RPMI8226 (cell line): ENCODE measurements around the gene GNAS.
A peak's percentile ranks its signal among the peaks of the same experiment; 100 is the strongest.

Experiments
- DNase-seq: peaks from one replicate; pipeline ENCODE4 v3.0.0-alpha.2; 2015

GNAS gene

GRCh38 chr20:58900397-58900796 lies 47.9 kb downstream of the GNAS start:
- DNase-seq, result no peak

DNA sequence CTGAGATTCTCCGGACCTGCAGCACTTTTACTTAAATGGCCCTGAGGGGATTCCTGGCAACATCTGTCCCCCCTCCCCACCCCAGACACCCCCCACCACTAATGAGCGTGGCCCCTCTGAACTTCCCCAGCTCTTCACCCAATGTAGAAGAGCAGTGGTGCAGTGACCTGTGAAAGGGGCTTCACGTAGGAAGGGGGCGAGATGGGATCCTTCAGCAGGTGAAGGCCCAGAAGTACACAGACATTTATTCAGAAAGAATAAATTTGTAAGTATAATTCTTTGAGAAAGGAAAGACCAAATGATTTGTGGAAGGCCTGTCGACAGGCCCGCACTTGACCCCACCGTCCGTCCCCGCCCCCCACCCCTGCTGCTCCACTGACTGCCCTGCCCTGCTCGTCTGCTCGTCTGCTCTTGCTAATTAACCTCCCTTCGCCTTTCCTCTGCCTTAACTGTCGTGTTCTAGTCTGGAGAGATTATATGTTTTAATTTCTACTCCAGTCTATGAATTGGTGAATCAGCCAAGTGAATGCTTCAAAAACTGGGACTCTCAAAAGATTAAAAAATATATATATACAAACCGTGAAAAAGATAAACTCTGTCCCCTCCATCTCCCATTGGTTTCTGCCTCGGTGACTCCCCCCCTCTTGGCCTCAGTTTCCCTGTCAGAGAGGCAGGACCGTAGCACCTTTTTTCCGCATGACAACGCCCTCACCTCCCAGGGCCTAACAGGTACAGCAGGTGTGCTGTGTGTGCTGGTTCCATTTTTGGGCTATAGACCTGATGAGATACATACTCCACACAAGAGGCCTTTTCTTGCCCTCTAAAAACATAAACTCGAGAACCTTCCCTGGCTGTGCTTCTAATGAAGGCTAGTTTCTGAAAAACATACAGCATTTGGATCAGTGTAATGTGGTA lies 49.2 kb downstream of the GNAS start:
- DNase-seq, result no peak

GRCh38 chr20:58903614-58904013 lies 51.1 kb downstream of the GNAS start:
- DNase-seq, result no peak

DNA sequence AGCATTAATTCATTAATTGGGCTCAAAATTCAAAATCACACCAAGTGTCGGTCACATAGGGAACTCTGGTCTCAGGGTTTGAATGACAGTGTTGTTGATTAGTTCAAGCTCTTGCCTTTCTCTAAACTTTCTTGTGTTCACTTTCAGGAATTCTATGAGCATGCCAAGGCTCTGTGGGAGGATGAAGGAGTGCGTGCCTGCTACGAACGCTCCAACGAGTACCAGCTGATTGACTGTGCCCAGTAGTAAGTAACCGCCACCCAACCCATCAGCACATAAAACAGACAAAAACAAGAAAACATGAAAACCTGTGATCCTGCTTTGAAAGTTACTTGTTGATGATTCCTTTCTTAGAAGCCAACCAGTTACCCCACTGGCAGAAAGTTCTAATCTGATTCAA lies 52.7 kb downstream of the GNAS start:
- DNase-seq, result no peak

DNA sequence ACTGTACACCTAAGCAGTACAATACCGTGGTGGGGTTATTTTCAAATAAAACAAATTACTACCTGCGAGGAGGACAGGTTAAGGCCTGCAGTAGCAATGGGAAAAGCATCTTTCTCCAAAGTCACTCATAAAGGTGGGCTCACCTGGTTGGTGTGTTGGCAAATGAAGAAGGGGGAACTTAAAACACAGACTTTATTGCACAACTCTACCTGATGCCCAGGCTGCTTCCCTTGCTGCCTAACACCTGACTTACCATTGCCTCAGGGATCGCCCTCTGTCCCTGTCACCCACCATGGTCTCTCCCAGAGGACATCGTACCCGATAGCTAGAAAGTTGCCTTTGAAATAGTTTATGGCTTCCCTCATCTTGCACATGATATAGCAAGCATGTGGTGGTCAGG lies 53.6 kb downstream of the GNAS start:
- no peak for DNase-seq

GRCh38 chr20:58906894-58907293 lies 54.4 kb downstream of the GNAS start:
- DNase-seq, result peak; percentile 54

DNA sequence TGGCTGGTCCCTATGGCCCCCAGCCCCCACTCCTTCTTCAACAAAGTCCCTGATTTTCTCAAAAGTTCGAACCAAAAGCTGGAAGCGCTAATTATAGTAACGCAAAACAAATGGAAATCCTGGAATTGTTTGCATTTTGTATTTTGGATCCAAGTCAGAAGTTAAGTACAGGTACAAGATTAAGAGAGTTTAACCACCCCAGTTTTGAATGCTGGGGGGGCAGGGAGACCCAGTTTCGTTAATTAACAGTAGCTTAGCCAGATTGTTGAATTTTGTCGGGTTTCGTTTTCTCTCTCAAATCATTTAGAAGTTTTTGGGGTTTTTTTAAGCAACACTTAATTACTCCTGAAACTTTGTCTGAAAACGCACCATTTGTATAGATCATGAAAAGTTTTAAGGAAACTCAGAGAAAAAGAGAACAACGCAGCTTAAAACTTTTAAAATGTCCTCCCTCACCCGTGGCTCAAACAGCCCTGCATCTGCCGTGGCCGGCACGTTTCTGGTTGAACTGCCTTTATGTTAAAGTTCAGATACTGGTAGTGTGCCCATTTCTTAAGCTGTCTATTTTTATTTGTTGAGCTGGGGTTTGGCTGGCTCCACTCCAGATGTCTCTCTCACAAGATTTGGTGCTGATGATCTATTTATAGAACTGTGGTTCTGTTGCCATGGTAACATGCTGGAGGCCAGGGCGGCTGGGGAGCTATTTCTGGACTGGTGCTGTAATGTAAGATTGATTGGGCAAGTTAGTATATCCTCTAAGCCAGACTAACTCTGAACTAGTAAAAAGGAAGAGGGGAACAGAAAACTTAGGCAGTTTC lies 55.0 kb downstream of the GNAS start:
- peak; percentile 99 for DNase-seq

DNA sequence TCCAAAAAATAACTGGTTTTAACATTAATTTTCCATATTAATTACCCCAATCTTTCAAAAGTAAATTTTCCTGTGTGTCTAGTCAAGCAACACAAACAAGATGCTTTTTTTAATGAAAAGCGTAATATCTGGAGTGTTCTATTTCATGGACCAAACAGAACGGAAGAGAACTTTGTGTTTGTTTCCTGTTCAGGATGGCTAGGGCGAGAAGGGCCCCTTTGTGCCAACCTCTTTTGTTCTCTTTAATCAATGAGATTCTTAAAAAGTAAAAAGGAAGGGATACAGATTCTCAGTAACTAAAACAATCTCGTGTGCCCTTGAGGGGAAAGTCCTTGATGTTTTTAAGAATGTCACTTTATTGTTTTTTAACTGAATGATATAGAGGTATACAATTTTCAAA lies 55.7 kb downstream of the GNAS start:
- no peak for DNase-seq

- no peak for DNase-seq
Measured at GRCh38 chr20:58908941-58909340, 56.4 kb downstream of the GNAS start.

GRCh38 chr20:58909585-58909984 lies 57.1 kb downstream of the GNAS start:
- no peak for DNase-seq

GRCh38 chr20:58910473-58910872 lies 58.0 kb downstream of the GNAS start:
- no peak for DNase-seq

DNA sequence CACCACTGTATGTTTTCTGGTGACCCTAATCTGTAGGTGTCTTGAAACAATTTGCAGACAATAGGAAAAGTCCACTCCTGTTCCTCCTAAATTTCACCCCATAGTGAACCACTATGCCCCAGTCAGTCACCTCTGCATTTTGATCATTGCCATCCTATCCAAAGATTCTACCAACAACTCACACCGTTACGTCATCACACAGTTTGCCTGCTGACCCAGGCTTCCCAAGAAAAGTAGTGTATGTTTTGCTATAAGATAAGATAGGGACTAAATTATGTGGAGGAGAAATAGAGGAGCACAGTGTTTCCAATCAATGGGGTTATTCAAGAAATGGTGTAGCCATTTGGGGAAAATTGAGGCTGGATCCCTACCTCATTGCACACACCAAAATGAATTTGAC lies 58.8 kb downstream of the GNAS start:
- no peak for DNase-seq

DNA sequence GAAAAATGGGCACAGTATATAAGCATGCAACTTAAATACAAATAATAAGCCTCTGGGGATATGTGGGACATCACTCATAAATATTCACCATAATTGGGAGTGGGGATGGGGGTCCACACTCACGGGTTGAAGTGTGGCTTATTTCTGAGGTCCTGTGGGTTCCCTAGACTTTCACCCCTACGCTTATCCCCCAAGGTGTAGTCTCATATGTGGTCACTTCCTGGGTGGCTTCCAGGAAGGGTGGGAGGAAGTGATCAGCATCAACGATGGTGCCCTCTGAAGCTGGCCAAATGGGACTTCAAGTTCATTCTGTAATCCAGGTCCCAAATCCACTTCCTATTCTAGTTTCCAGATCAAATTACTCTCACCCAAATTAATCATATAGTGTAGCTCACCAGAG lies 59.5 kb downstream of the GNAS start:
- DNase-seq, result no peak

- DNase-seq, result no peak
Measured at GRCh38 chr20:58913079-58913478, 60.6 kb downstream of the GNAS start.

- no peak for DNase-seq
Measured at GRCh38 chr20:58918621-58919020, 66.1 kb downstream of the GNAS start.

- DNase-seq, result no peak
Measured at GRCh38 chr20:58921564-58921963, 69.0 kb downstream of the GNAS start.

DNA sequence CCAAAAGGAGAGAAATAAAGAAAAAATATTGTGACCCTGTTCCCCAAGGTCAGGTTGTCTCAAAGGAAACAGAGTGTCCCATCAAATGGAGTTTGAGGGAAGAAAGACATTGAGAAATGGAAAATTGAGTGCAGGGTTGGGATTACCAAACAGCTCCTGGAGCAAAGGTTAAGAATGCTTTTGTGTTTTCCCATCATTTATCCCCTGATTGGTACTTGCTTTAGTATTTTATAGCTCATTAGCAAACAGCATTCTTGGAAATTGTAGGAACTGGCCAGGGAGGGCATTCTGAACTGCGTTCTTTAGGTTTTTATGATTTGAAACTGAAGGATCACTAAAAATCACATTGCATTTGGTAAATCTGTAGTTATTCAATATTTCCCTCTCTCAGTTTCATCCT lies 69.5 kb downstream of the GNAS start:
- DNase-seq, result no peak

GRCh38 chr20:58923117-58923712 lies 70.7 kb downstream of the GNAS start:
- DNase-seq, result peak; percentile 55

DNA sequence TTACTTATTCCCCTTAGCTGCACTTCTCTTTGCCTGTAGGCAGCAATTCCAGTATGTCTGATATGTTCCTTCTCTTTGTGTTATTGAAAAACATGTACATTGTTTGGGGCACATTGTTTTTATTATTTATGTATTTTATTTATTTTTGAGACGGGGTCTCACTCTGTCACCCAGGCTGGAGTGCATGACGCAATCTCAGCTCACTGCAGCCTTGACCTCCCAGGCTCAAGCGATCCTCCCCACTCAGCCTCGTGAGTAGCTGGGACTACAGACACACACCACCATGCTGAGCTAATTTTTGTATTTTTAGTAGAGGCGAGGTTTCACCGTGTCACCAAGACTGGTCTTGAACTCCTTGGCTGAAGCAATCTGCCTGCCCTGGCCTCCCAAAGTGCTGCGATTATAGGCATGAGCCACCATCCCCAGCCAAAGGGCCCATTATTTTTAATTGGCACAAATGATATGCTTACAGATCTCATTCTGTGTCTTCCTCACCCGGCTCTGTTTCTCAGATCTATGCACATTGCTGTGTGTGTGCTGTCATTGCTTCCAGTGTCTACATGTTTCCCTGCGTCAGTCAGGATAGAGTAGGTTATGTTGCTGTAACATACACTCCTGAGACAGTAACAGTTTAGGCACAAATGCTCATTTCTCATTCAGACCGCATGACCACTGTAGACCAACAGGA lies 74.4 kb downstream of the GNAS start:
- DNase-seq, result no peak

DNA sequence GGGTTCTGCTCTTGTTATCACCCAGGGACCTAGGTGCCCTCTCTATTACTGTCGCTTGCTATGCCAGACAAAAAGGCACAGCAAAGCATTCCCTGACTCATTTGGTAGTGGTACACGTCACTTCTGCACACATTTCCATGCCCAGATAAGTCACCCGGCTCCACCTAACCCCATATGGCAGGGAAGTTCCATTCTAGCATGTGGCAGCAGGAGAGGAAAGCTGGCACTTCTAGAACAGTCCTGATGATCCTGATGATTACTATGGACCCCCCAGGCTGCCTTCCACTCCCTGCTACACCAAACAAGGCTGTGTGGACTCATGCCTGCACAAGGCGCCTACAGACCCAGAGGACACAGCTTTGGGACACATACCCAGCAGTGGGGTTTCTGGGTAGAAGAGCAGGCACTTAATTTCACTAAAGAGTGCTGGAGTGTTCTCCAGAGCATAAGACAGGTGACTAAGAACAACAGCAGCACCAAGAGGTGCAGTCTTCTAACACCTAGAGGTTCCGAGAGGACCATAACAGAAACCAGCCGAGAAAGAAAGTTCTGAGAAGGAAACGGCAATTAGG lies 75.1 kb downstream of the GNAS start:
- DNase-seq, result no peak

DNA sequence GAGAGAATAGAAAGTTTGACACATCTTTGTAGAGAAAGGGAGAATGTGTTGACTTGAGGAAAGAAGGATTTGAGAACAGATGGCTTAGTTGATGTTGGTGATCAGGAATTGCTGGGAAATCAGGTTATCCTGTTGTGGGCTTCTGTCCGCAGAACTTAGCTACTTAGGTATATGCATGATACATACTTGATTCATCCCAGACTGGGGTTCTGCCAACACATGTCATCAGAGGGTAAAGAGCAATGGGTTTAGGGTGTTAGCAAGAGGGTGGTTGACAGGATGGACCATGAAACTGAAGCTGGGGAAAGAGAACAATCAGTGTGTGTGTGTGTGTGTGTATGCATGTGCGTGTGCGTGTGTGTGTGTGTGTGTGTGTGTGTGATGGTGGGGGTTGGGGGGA lies 78.0 kb downstream of the GNAS start:
- DNase-seq, result no peak

DNA sequence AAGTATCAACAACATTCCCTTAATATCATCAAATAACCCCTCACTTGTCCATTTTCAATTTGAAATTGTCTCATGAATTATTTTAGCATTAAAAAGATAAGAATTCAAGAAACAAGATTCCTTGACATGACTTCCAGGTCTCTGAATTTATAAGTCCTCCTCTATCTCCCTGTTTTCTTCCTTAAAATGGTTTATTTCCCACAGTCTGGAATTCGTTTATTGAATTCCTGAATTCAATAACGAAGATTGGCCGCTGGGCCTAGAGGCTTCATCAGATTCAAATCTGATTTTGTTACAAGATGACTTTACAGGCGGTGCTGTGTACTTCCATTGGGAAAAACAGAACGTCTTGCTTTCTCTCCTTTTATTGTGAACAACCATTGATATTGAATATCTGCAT lies 79.7 kb downstream of the GNAS start:
- no peak for DNase-seq

GRCh38 chr20:58938078-58938477 lies 85.6 kb downstream of the GNAS start:
- no peak for DNase-seq
